HCT116 (cell line): ENCODE results near the gene GRK6.

Experiments
- CEBPB ChIP-seq: IDR thresholded peaks from 2 replicates; pipeline ENCODE4 v1.6.1; 2012; ENCODE audit warnings: low read depth
- EZH2 ChIP-seq: fragments of 200-600 bp; sonication (generic); IDR thresholded peaks from 2 replicates; pipeline ENCODE4 v1.6.1; 2017; ENCODE audit warnings: antibody characterized with exemption, mixed run types
- EZH2phosphoT487 ChIP-seq: fragments of 200-600 bp; IDR thresholded peaks from 2 replicates; pipeline ENCODE4 v1.6.1; 2018; ENCODE audit warnings: antibody characterized with exemption, borderline replicate concordance
- FOSL1 ChIP-seq: IDR thresholded peaks from 2 replicates; pipeline ENCODE4 v1.6.1; 2012; ENCODE audit warnings: low read depth
- JUND ChIP-seq: IDR thresholded peaks from 2 replicates; pipeline ENCODE4 v1.6.1; 2012
- POLR2A ChIP-seq: IDR thresholded peaks from 2 replicates; pipeline ENCODE4 v1.7.0; 2011; ENCODE audit warnings: borderline replicate concordance; ENCODE audit not compliant: insufficient read depth, insufficient read length; ENCODE audit errors: extremely low read depth
- SIN3A ChIP-seq: IDR thresholded peaks from 2 replicates; pipeline ENCODE4 v1.6.1; 2012; ENCODE audit warnings: low read depth
- TF ChIP-seq, protein P1 (sequence below), 3 experiments: fragments of 200-600 bp in 1 of 3; sonication (generic) in 1 of 3; IDR thresholded peaks in 2 of 3; conservative IDR thresholded peaks in 1 of 3; 2 replicates each; pipeline ENCODE4 v1.5.1; 2012 to 2017; ENCODE audit warnings: low read depth in 2 of 3, low read length in 2 of 3, antibody characterized with exemption in 1 of 3, borderline replicate concordance in 1 of 3, control low read depth in 1 of 3, mild to moderate bottlenecking in 1 of 3, mixed read lengths in 1 of 3, mixed run types in 1 of 3, moderate library complexity in 1 of 3; ENCODE audit not compliant: insufficient read depth in 1 of 3

DNA sequence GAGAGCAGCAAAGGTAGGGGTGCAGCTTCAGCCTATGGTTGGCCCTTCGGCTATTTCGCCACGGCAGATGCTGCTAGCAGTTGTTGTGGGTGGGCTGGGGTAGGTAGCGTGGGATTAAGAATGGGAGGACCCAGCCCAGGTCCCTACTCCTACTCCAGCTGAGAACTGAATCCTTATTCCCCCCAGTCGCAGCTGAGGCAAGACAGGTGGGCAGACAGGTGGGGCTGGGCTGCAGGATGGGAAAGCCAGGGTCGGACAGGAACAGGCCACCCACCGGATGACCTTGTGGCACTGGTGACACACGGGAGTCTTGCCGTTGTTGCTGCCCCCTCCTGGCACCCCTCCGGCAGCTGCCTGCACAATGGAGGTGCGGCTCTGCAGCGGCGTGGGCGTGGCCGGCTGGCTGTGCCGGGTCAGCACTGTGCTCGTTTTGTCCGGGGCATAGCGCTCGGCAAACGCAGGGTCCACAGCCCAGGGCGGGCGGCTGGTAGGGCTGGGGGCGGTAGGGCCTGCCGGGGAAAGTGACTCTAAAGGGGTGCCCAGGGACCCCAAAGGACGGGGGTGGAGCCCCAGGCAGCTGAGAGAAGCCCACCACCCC is 62.7 kb downstream of the GRK6 start:
- TF ChIP-seq POLR2A, result no peak
- TF ChIP-seq EZH2, result no peak
- no peak for TF ChIP-seq JUND
- TF ChIP-seq, protein P1, sequence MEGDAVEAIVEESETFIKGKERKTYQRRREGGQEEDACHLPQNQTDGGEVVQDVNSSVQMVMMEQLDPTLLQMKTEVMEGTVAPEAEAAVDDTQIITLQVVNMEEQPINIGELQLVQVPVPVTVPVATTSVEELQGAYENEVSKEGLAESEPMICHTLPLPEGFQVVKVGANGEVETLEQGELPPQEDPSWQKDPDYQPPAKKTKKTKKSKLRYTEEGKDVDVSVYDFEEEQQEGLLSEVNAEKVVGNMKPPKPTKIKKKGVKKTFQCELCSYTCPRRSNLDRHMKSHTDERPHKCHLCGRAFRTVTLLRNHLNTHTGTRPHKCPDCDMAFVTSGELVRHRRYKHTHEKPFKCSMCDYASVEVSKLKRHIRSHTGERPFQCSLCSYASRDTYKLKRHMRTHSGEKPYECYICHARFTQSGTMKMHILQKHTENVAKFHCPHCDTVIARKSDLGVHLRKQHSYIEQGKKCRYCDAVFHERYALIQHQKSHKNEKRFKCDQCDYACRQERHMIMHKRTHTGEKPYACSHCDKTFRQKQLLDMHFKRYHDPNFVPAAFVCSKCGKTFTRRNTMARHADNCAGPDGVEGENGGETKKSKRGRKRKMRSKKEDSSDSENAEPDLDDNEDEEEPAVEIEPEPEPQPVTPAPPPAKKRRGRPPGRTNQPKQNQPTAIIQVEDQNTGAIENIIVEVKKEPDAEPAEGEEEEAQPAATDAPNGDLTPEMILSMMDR (IDR thresholded peaks at IDR 0.05 in 2 of 3, conservative IDR thresholded peaks at IDR 0.05 in 1 of 3; ENCODE audit: borderline replicate concordance in 1 of 3, insufficient read depth in 1 of 3, low read depth in 2 of 3, low read length in 2 of 3), result peak in 2 of 3 experiments; percentile 25 to 35; a peak in 3 of 6 replicates
- no peak for TF ChIP-seq CEBPB
- TF ChIP-seq EZH2phosphoT487, result no peak
- TF ChIP-seq SIN3A, result no peak
- no peak for TF ChIP-seq FOSL1
